ENCODE results near the gene SCN3B.

Gene SCN3B

GRCh38 chr11:123601136-123601535, 53.3 kb downstream of the SCN3B start:
- no peak for DNase-seq (ENCODE audit: low read depth in 2 of 3, low spot score in 2 of 3)

DNA sequence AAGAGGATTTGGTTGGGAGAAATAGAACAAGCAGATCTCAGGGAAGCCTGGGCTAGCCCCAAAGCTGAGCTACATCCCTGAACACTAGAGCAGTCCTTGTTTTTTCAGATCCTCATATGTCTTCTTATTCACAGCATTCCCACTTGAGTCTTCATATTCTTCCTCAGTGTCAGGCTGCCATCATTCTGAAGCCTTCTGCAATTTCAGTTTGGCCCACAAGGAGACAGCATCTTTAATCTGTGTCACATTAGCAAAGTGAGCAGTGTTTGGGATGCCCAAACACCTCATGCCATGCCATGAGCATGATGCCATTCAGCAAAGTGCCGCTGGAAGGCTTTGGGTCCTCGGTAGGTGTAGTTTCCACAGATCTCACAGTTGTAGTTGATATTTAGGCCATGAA, 56.6 kb downstream of the SCN3B start:
- DNase-seq (ENCODE audit: low read depth in 2 of 3, low spot score in 2 of 3), result no peak

GRCh38 chr11:123594921-123595320, 59.5 kb downstream of the SCN3B start:
- no peak for DNase-seq (ENCODE audit: low read depth in 2 of 3, low spot score in 2 of 3)

DNA sequence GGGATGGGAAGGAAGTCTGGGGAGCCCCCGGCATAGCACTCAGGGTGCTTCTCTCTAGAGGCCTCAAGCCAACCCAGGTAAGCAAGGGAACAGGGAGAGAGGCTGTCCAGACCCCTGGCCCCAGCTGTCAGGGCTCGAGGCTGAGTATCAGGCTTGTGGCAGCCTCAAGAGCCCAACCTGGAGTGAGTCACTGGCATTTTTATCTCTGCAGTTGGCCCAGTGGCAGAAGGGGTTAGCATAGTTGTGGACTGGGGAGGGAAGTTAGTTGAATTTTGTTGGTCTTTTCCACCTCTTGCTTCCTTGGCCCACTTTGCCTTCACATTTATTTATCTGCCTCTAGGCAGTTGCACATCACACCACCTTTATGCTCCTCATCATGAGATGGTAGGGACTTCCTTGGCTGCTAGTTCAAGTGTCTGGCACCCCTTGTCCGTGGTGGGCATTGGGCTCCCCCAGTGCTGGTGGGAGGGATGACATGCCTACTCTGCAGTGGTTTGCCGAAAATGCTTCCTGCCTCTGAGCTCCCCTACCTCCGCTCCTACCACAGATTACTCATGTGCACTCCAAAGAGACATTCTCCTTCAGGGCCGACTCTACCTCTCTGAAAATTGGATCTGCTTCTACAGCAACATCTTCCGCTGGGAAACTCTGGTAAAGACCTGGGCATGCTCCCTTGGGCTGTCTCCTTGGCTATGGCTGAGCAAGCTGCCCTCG, 60.1 kb downstream of the SCN3B start:
- DNase-seq (ENCODE audit: low read depth in 2 of 3, low spot score in 2 of 3), result no peak

GRCh38 chr11:123593570-123593969, 60.9 kb downstream of the SCN3B start:
- no peak for DNase-seq (ENCODE audit: low read depth in 2 of 3, low spot score in 2 of 3)

DNA sequence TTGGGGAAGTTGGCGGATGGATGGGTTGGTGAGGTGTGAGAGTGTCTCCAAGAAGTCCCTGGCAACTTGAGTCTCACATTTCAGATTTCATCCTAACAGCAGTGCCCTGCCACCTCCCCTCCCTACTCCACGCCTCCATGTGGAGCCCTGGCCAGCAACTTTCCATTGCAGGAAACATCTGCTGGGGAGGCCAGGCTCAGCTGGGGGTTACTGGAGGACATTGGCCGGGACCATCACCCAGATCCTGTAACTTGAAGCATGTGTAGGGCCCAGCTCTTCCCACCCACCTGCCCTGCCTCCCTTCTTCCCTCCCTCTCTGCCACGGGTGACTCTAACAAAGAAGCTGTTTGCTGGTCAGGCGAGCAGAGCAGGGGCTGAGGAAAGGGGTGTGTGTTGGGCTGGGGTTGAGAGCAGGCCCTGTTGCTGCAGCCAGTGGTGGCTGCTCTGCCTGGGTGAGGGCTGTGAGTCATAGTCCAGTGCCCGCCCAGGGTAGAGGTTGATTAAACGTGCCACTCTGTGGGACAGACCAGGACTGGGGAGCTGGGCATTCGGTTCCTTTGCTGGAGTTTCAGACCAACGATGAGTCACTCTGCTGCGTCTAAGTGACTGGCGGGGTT, 64.0 kb downstream of the SCN3B start:
- DNase-seq (ENCODE audit: low read depth in 2 of 3, low spot score in 2 of 3), result no peak

GRCh38 chr11:123588864-123589262, 65.6 kb downstream of the SCN3B start:
- DNase-seq (ENCODE audit: low read depth in 2 of 3, low spot score in 2 of 3), result no peak

- no peak for DNase-seq (ENCODE audit: low read depth in 2 of 3, low spot score in 2 of 3)
Observed at GRCh38 chr11:123588117-123588863, 66.1 kb downstream of the SCN3B start.

GRCh38 chr11:123587559-123587958, 66.9 kb downstream of the SCN3B start:
- DNase-seq (ENCODE audit: low read depth in 2 of 3, low spot score in 2 of 3), result no peak

DNA sequence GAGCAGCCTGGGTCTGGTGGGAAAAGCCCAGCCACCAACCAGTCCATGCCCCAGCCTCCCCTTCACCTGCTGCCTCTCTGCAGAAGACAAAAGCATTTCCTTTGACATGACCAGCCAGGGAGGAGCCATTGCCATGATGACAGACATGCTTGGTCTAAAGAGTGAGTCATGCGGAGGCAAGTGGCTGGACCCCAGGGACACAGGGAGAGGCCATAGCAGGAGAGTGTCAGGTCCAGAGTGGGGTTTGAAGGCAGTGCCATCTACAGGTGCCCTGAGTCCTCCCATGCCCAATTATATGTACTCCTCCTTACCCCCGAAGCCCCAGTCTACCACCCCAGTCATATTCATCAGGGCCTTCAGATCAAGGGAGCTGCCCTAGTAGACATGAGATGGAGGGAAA, 67.4 kb downstream of the SCN3B start:
- DNase-seq (ENCODE audit: low read depth in 2 of 3, low spot score in 2 of 3), result no peak

- DNase-seq (ENCODE audit: low read depth in 2 of 3, low spot score in 2 of 3), result no peak
Observed at GRCh38 chr11:123586568-123586967, 67.9 kb downstream of the SCN3B start.

DNA sequence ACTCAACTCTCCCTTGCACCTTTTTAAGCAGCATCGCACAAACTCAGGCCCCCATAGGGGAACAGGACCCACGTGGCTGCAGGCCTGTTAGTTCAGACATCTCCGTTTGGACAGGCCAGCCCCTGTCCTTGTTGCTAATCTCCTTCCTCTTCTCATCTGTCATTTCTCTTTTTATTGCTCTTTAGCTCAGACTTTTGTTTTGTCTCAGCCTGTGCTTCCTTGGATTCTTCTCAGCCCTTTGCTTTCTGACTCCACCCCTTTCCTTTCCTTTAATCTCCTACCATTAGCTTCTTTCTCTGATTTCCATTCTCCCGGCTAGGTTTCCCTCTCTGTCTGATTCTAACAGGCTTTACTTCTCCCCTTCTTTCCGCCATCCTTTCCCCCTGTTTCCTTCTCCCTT, 68.7 kb downstream of the SCN3B start:
- no peak for DNase-seq (ENCODE audit: low read depth in 2 of 3, low spot score in 2 of 3)

- no peak for DNase-seq (ENCODE audit: low read depth in 2 of 3, low spot score in 2 of 3)
Observed at GRCh38 chr11:123585206-123585605, 69.2 kb downstream of the SCN3B start.

DNA sequence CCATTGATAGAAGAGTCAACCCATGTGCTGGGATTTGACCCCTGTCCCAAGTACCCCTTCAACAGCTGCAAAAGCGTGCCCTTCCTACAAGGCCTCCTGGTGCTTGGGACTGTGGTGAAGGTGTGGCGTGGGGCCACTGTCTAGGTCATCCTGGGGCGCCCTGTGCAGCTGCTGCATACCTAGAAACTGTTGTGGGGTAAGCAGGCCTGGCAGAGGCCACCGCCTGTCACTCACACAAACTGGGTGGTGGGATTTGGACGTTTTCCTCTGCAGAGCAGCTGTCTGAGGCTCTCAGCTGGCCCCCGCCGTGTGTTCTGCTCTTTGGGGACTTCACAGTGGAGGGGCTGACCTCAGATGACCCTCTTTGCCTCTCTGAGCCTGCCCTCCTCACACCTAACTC, 69.7 kb downstream of the SCN3B start:
- no peak for DNase-seq (ENCODE audit: low read depth in 2 of 3, low spot score in 2 of 3)

- DNase-seq (ENCODE audit: low read depth in 2 of 3, low spot score in 2 of 3), result no peak
Observed at GRCh38 chr11:123584186-123584585, 70.2 kb downstream of the SCN3B start.

- no peak for DNase-seq (ENCODE audit: low read depth in 2 of 3, low spot score in 2 of 3)
Observed at GRCh38 chr11:123582992-123583504, 71.4 kb downstream of the SCN3B start.

- no peak for DNase-seq (ENCODE audit: low read depth in 2 of 3, low spot score in 2 of 3)
Observed at GRCh38 chr11:123581651-123582399, 72.6 kb downstream of the SCN3B start.

GRCh38 chr11:123580557-123581275, 73.7 kb downstream of the SCN3B start:
- peak; percentile 31 to 50 (median 35) for DNase-seq (ENCODE audit: low read depth in 2 of 3, low spot score in 2 of 3)

DNA sequence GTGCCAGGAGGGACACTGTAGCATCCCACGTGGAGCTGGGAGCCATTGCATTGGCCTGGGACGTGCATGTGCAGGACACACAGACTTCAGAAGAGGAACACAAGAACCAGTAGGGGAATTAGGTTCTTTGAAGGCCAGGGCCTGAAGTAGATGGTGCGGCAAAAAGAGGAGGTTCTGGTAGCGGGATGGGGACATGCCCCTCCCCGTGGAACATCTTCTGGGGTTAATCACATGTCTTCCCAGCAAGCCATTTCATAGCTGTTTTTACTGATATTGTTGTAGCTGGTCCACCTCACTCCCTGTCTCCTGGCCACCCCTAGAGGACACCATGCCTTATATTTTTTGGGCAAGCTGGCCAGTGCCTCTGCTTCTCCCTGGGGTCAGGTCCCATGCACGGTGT, 74.3 kb downstream of the SCN3B start:
- no peak for DNase-seq (ENCODE audit: low read depth in 2 of 3, low spot score in 2 of 3)

DNA sequence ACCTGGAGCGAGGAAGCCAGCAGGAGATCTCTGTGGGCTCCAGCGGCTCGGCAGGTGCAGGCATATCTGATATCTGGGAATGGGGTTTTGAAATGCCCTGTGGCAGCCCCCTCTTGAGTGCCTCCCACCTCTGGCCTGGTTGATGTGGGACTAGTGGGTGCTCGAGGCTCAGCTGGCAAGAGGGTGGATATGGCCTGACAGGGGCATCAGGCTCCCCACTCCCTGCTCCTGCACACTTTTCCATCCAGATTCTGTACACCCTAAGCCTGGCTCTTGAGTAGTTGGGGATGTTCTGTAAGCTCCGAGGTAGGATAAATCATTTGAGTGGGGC, 75.0 kb downstream of the SCN3B start:
- no peak for DNase-seq (ENCODE audit: low read depth in 2 of 3, low spot score in 2 of 3)
